Activated naive CD4-positive, alpha-beta T cell treated with anti-CD3 and anti-CD28 coated beads, Interleukin-2, amount 50 U/mL, for 72 hours (primary cell): ENCODE results near the gene IFITM10. TPM values are rescaled to one million over a fixed set of nuclear protein-coding genes. Genes with fewer than 3 reads are reported as not detected.
A peak's percentile ranks its signal among the peaks of the same experiment; 100 is the strongest.
"Not testable (repeated sequence)": the region's sequence is repeated elsewhere in the genome, so short reads cannot be mapped to it uniquely, and the experiment has no call there.

Source experiments
- ATAC-seq, 2 donors: fragments of 150-1000 bp; cut with Tn5 transposase; 2 replicates each; pipeline ENCODE4 v1.10.0; 2021; ENCODE audit warnings: mild to moderate bottlenecking in 2 of 2, moderate library complexity in 2 of 2
- DNase-seq, 2 donors: peaks; one replicate each; pipeline ENCODE4 v3.0.0; 2021 to 2022; ENCODE audit warnings: low spot score in 2 of 2
- H3K27ac Mint-ChIP-seq, 2 donors: one replicate each; pipeline ENCODE4 v1.8.0; 2022; ENCODE audit warnings: mild to moderate bottlenecking in 2 of 2, mixed read lengths in 2 of 2
- H3K36me3 Mint-ChIP-seq, 2 donors: one replicate each; pipeline ENCODE4 v1.8.0; 2022; ENCODE audit warnings: mixed read lengths in 2 of 2
- H3K9me3 Mint-ChIP-seq, 2 donors: one replicate each; pipeline ENCODE4 v1.8.0; 2022; ENCODE audit warnings: mixed read lengths in 2 of 2
- total RNA-seq, 2 donors: library from RNA; stranded (reverse); gene quantifications; one replicate each; pipeline ENCODE4 v1.2.3, GENCODE V29; 2022

Gene IFITM10
- total RNA-seq, 2 donors from 2014 or later: 1.2 to 1.8 TPM

GRCh38 chr11:1769304-1769936 lies 19.0 kb upstream of the IFITM10 start:
- H3K27ac Mint-ChIP-seq, H3K36me3 Mint-ChIP-seq, H3K9me3 Mint-ChIP-seq, ATAC-seq, DNase-seq: not testable (repeated sequence)

DNA sequence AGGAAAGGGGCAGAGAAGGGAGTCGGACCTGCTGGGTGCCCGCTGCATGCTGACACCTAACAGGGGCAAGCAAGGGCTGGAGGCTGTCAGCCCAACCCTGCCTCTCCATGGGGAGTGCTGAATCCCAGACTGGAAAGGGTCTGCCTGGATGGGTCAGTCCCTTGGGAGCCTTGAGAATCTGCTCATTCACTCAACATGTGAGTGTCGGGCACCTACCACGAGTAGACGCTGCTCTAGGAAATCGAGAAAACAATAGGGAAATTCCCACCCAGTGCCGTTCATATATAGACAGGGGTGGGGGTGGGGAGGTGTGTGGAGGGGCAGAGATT lies 17.7 kb upstream of the IFITM10 start:
- no peak overlapping the region for H3K27ac Mint-ChIP-seq
- ATAC-seq (no peak), DNase-seq (no peak)
- H3K9me3 Mint-ChIP-seq: no peaks in the 10 kb centered on the region
- no peaks in the 10 kb centered on the region for H3K36me3 Mint-ChIP-seq

- Mint-ChIP-seq H3K36me3 (no peaks in the 10 kb centered on the region), H3K27ac (no peak overlapping the region), H3K9me3 (no peaks in the 10 kb centered on the region)
- ATAC-seq (no peak), DNase-seq (no peak)
These were observed 17.2 kb upstream of the IFITM10 start for GRCh38 chr11:1767399-1768140.

DNA sequence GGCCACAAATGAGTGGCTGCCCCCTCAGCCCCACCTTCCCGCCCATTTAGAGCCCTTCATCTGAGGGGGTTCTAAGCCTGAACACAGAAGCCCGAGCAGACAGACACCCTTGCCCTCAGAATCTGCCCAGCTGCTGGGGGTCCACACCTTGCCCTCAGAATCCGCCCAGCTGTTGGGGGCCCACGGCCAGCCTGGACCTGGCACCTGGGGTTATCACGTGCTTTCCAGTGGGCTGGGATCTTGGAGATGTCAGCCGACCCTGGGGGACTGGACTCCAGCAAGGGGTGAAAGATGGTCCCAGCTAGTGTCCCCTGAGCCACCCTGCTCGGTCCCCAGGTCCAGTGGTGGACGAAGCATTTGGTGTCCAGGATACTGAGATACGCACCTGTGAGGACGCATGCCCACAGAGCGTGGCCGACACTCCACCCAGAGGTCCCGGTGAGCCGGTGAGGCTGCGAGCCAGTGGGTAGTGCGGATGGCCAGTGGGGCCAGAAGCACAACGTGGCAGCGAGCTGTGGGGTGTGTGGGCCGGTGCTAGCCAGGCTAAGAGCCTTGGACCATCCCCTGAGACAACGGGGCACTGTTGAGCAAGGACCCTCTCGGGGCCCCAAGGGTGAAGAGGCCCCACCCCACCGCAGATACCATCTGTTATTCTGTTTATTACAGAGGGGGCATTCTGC lies 16.5 kb upstream of the IFITM10 start:
- H3K9me3 Mint-ChIP-seq: no peaks in the 10 kb centered on the region
- H3K36me3 Mint-ChIP-seq: no peaks in the 10 kb centered on the region
- ATAC-seq (no peak), DNase-seq (no peak)
- H3K27ac Mint-ChIP-seq: no peak overlapping the region

DNA sequence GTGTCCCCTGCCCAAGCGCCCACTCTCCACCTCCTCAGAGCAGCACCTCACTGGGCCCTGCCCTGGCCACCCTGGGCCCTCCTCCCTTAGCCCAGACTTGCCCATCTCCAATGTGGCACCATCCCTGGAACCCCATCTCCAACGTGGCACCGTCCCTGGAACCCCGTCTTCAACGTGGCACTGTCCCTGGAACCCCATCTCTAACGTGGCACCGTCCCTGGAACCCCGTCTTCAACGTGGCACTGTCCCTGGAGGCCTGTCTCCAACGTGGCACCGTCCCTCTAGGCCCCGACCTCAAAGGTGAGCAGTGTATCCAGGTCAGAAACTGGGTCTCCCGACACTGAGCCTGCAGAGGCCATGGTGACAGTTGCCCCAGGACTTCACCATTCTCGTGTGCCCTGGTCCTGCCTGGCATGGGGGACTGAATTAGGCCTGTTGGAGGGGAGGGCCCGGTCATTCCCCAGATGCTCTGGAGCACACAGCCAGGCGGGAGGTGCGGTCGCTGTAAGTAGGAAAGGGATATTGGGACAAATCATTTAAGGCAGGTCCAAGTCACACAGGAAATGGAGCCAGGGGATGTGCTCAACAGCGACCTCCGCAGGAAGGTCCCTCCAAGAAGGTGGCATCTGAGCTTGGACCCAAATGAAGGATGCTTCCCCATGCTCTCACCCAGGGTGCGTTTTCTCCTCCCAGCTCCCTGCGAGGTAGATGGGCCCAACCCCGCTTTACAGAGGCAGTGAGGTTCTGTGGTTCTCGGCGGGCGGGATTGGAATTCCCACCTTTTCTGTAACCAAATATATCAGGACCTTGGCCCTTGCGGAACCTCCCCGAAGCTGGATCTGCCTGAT lies 15.7 kb upstream of the IFITM10 start:
- DNase-seq: no peak
- H3K36me3 Mint-ChIP-seq: no peaks in the 10 kb centered on the region
- no peak for ATAC-seq
- H3K27ac Mint-ChIP-seq: no peak overlapping the region
- no peaks in the 10 kb centered on the region for H3K9me3 Mint-ChIP-seq

GRCh38 chr11:1763796-1764661 lies 13.6 kb upstream of the IFITM10 start, which contains the start of gene CTSD:
CTSD (minus strand) TSS chr11:1763927; CDS start chr11:1763859, 68 bp downstream.
- Mint-ChIP-seq H3K9me3 (no peaks in the 10 kb centered on the region), H3K36me3 (no peaks in the 10 kb centered on the region), H3K27ac (peak within 1 kb of the TSS; percentile 90 to 96)
- ATAC-seq: peak; percentile 90
- peak; percentile 89 to 96 for DNase-seq

DNA sequence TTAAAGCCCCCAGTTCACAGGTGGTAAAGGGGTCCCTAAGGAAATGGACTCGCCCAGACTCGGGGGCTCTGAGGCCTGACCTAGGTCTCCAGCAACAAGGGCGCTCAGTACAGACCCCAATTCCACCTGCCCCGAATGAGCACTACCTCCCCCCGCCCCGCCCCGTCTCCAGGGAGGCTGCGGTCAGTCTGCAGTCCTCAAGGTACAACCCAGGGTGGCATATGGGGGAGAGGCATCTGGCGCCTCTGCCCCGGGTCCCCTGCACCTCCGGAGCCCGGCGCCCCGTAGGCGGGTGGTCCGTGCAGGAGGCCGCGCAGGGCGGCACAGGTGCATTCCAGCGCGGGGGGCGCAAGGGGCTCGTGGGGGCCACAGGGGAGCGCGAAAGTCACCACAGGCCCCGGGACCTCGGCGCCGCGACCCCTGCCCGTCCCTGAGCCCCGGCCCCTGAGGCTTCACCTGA lies 13.0 kb upstream of the IFITM10 start:
- Mint-ChIP-seq H3K27ac (peak overlapping the region in 1 of 2 donors; percentile 60), H3K36me3 (no peaks in the 10 kb centered on the region), H3K9me3 (no peaks in the 10 kb centered on the region)
- DNase-seq: no peak
- peak; percentile 29 to 34 for ATAC-seq

- no peak for DNase-seq
- no peaks in the 10 kb centered on the region for H3K36me3 Mint-ChIP-seq
- peak overlapping the region in 1 of 2 donors; percentile 60 for H3K27ac Mint-ChIP-seq
- no peaks in the 10 kb centered on the region for H3K9me3 Mint-ChIP-seq
- no peak for ATAC-seq
These were observed 12.3 kb upstream of the IFITM10 start for GRCh38 chr11:1762537-1763302.

- Mint-ChIP-seq H3K27ac (peak overlapping the region in 1 of 2 donors; percentile 60), H3K9me3 (no peaks in the 10 kb centered on the region), H3K36me3 (no peaks in the 10 kb centered on the region)
- no peak for DNase-seq
- no peak for ATAC-seq
These were observed 11.6 kb upstream of the IFITM10 start for GRCh38 chr11:1761857-1762536.

GRCh38 chr11:1761110-1761856 lies 10.9 kb upstream of the IFITM10 start:
- peak overlapping the region in 1 of 2 donors; percentile 60 for H3K27ac Mint-ChIP-seq

DNA sequence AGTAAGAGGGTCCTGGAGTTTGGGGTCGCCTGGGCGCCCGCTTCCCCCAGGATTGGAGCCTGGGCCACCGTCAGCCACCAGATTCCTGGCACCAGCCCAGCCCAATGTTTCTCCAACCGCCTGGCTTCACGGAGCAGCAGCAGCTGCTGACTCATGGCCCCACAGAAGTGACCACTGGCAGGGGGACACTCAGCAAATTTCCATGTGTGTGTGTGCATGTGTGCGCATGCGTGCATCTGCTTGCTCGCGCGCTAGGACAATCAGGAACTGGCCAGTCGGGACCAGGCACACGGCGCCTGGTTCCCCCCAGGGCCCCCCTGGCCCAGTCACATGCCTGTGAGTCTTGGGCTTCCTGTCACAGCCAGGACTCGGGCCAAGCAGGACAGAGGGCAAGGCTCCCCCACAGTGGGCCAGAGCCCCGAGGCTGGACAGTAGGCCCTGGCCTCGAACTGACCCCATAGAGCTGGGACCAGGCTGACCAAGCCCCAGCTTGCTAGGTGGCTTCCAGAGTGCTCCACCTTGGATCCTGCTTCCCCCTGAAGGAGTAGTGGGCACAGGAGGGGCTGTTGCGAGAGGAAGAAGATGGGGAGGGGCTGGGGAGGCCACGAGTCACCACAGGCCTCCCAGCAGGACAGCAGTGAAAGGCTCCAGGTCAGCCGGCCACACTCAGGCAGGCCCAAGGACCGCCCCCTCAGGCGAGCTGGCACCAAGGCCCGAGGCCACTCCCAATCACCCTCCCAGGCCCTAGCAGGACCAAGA lies 10.1 kb upstream of the IFITM10 start:
- ATAC-seq: no peak
- H3K9me3 Mint-ChIP-seq: no peaks in the 10 kb centered on the region
- no peak for DNase-seq
- no peaks in the 10 kb centered on the region for H3K36me3 Mint-ChIP-seq
- no peak overlapping the region for H3K27ac Mint-ChIP-seq

More at GRCh38 chr11:1761110-1761856, 10.9 kb upstream of the IFITM10 start:
- Mint-ChIP-seq H3K36me3 (no peaks in the 10 kb centered on the region), H3K9me3 (no peaks in the 10 kb centered on the region)
- ATAC-seq (no peak), DNase-seq (no peak)

GRCh38 chr11:1759851-1760220 lies 9.4 kb upstream of the IFITM10 start:
- no peak for DNase-seq
- no peak overlapping the region for H3K27ac Mint-ChIP-seq
- no peaks in the 10 kb centered on the region for H3K9me3 Mint-ChIP-seq
- ATAC-seq: no peak
- H3K36me3 Mint-ChIP-seq: no peaks in the 10 kb centered on the region

DNA sequence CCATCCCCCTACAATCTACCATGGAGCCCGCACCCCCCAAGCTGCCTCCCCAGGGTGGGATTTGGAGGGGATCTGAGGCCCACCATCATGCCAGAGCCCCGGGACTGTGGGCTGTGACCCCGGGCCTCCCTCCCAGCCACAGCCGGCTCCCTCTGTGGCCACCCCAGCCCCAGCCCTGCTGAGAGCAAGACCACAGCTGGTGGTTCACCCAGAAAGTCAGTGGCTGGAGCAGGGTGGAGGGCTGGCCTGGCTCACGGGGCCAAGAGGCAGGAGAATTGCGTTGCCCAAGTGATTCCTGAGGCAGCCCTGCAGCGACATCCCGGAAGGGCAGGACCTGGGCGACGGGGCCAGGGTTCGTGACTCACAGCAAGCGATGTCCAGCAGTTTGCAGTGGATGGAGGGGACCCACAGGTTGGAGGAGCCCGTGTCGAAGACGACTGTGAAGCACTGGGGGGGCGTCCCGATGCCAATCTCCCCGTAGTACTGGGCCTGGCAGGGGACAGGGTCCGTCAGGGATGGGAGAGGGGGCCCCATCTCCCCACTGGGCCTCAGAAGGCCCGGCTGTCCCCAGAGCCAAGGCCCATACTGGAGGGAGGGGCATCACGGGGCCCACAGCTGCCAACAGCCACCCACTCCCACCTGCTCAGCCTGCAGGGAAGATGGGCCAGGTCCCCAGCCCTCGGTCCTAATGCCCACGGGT lies 8.9 kb upstream of the IFITM10 start:
- DNase-seq: no peak
- no peak for ATAC-seq
- H3K36me3 Mint-ChIP-seq: no peaks in the 10 kb centered on the region
- peak overlapping the region in 1 of 2 donors; percentile 91 for H3K27ac Mint-ChIP-seq
- H3K9me3 Mint-ChIP-seq: no peaks in the 10 kb centered on the region
